ENCODE data around the gene ANAPC1. TPM values are rescaled to one million over a fixed set of nuclear protein-coding genes. Genes with fewer than 3 reads are reported as not detected.

Gene ANAPC1
- total and polyA plus RNA-seq, 9 of the 15 experiments (the other 6 are each of a cell fraction or from before 2014, with no cell fraction given), result 14.0 to 126 (median 78.2) TPM

- TF ChIP-seq RREB1 (CRISPR knock-in tag; IDR thresholded peaks at IDR 0.05) (no peak), ATF4 (CRISPR knock-in tag; IDR thresholded peaks at IDR 0.05) (no peak), SP2 (IDR thresholded peaks at IDR 0.05; ENCODE audit: extremely low read depth, low read depth, low read length, poor library complexity, severe bottlenecking) (no peak), ZNF695 (CRISPR knock-in tag; IDR thresholded peaks at IDR 0.05) (no peak), CBX2 (IDR thresholded peaks at IDR 0.05; ENCODE audit: insufficient read depth, low read length, poor library complexity, severe bottlenecking) (no peak), MBD2 (IDR thresholded peaks at IDR 0.05; ENCODE audit: borderline replicate concordance, low read depth) (peak; percentile 21; the same call in 1 of the 2 replicates), RBBP5 (IDR thresholded peaks at IDR 0.05; ENCODE audit: borderline replicate concordance, insufficient read depth, low read length, poor library complexity, severe bottlenecking) (peak; percentile 99), PHB (CRISPR knock-in tag; IDR thresholded peaks at IDR 0.05) (no peak), ZNF431 (CRISPR knock-in tag; IDR thresholded peaks at IDR 0.05) (no peak), ZFP1 (CRISPR knock-in tag; IDR thresholded peaks at IDR 0.05) (no peak), CREB1 (IDR thresholded peaks at IDR 0.05) (no peak; the same call in 1 of the 2 replicates), CREB1 (CRISPR knock-in tag; IDR thresholded peaks at IDR 0.05) (peak; percentile 73), NCOR1 (IDR thresholded peaks at IDR 0.05) (no peak), ELF2 (CRISPR knock-in tag; IDR thresholded peaks at IDR 0.05) (peak; percentile 23; the same call in 1 of the 2 replicates), JUN (IDR thresholded peaks at IDR 0.05; ENCODE audit: borderline replicate concordance, low read depth, low read length) (no peak), JUN (CRISPR knock-in tag; IDR thresholded peaks at IDR 0.05; ENCODE audit: borderline replicate concordance) (peak; percentile 78; the same call in 1 of the 2 replicates), GMEB1 (CRISPR knock-in tag; IDR thresholded peaks at IDR 0.05) (no peak), SP1 (CRISPR knock-in tag; IDR thresholded peaks at IDR 0.05) (peak; percentile 71), MCM2 (IDR thresholded peaks at IDR 0.05; ENCODE audit: low read depth) (no peak), ZNF707 (CRISPR knock-in tag; conservative IDR thresholded peaks at IDR 0.05) (no peak)
These were observed at the start of gene ANAPC1 (continued) for GRCh38 chr2:111883661-111884591.

Measured in K562 (cell line).